Mucosa of stomach (tissue), 1 donor: ENCODE measurements around the gene MAPKAPK3.

Experiments
- H3K27me3 ChIP-seq: one replicate; pipeline ENCODE4 v1.7.0; 2013; ENCODE audit warnings: mild to moderate bottlenecking, low read length; ENCODE audit not compliant: control insufficient read depth, insufficient read depth
- H3K36me3 ChIP-seq: one replicate; pipeline ENCODE4 v1.7.0; 2013; ENCODE audit warnings: low read length; ENCODE audit not compliant: control insufficient read depth, insufficient read depth
- H3K4me1 ChIP-seq: one replicate; pipeline ENCODE4 v1.7.0; 2013; ENCODE audit warnings: mild to moderate bottlenecking, low read length; ENCODE audit not compliant: control insufficient read depth, insufficient read depth
- H3K4me3 ChIP-seq: one replicate; pipeline ENCODE4 v1.7.0; 2013; ENCODE audit warnings: low read length
- H3K9ac ChIP-seq: one replicate; pipeline ENCODE4 v1.7.0; 2013; ENCODE audit warnings: mild to moderate bottlenecking, low read length, moderate library complexity
- H3K9me3 ChIP-seq: one replicate; pipeline ENCODE4 v1.7.0; 2013; ENCODE audit warnings: mild to moderate bottlenecking, low read length, moderate library complexity; ENCODE audit not compliant: control insufficient read depth
- donor health status: Pancreatic carcinoma.

MAPKAPK3 gene

DNA sequence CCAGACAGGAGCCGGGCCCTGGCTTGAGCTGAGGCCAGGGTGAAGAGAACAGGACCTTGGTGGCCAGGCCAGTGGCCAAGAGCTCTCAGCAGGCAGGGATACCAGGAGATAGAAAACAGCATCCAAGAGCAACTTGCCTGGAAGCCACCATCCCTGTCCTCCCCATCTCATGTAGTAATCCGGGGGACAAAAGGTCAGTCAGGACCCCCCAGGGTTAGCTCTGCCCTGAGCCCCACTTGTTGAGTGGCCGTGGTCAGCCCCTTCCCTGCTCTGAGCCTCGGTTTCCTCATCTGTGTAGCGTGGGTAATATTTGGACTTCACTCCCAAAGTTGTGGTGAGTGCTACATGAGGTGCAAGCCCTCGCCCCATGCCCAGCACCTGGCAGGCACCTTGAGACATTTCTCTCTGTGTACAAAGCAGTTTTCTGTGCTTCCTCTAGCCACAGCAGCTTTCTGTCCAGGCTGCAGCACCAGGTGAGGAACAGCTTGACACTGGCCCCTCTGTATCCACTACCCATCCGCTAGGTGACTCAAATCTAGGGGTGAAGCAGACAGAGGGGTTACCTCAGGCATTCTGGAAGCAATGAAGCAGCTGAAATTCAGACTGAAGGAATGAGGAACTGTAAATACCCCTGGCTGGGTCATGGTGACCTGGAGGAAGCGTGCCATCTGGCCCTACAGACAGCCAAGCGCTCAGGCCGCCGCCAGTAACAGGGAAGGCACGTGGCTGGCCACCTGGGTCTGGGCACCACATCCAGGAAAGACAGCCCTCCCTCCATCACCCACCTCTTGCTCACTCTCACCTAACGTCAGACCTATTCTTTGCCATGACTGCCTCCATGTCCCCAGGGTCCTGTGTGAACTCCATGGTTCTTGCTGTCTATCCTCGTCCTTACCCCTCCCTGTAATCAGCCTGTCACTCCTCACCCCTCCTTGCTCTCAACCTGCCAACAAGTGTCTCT lies 12.0 kb upstream of the MAPKAPK3 start:
- H3K4me3 ChIP-seq, result no peak overlapping the region
- no peaks in the 10 kb centered on the region for H3K9me3 ChIP-seq
- H3K9ac ChIP-seq, result no peak overlapping the region
- H3K4me1 ChIP-seq, result peaks cover 49% of the 10 kb centered on the region
- H3K27me3 ChIP-seq, result no peaks in the 10 kb centered on the region
- no peaks in the 10 kb centered on the region for H3K36me3 ChIP-seq

- peaks cover 49% of the 10 kb centered on the region for H3K4me1 ChIP-seq
- no peaks in the 10 kb centered on the region for H3K27me3 ChIP-seq
- H3K4me3 ChIP-seq, result no peak overlapping the region
- H3K9ac ChIP-seq, result no peak overlapping the region
- no peaks in the 10 kb centered on the region for H3K36me3 ChIP-seq
- H3K9me3 ChIP-seq, result no peaks in the 10 kb centered on the region
Observed at GRCh38 chr3:50605901-50606326, 11.0 kb upstream of the MAPKAPK3 start.

DNA sequence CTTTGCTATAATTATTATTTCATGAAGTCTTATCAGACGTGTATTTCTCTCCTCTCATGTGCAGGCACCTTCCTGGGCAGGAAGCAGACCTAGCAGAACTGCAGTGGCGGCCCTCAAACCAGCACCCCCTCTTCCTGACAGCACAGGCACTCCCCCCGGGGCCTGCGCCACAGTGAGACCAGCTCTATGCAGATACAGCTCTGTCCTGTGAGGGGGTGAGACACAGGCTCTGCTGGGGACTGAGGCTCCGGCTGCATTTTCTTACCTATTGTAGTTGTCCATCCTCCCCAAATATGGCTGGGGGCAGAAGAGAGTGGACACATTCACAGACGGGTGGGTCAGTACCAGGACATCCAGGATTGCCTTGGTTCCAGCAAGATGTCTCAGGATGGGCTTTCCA lies 10.4 kb upstream of the MAPKAPK3 start:
- H3K4me3 ChIP-seq, result no peak overlapping the region
- H3K9ac ChIP-seq, result no peak overlapping the region
- H3K36me3 ChIP-seq, result no peaks in the 10 kb centered on the region

DNA sequence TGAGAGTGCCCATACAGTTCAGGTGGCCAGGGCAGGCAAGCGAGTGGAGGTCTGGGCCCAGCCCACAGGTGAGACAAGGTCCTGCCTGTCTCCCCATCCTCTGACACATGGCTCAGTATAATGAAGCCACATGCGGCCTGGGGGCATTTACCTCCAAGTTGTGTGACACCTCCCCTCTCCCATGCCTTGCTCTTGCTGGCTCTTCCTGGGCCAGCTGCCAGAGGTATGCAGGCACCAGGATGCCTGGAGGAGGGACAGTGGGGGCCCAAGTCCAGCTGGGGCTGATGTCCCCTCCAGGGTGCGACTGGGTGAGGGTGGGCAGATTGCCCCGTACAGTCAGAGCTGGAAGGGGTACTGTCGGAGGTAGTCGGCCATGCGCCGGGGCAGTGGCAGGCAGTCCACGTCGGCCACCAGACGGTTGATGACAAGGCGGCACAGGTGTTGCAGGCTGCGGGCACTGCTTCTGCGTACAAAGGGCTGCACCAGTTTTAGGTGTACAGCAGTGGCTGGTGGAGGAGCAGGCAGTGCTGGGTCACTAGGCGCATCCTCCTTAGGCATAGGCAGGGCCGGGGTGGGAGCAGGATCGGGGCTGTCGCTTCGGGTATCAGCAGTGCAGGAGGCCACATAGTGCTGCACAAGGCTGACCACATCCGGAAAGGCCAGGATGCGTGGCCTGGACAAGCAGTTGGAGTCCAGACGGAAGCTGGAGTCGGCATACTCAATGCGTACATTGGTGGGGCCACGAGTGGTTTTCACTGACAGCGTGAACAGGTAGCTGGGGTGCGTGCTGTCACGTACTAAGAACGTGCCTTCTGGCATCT lies 9.5 kb upstream of the MAPKAPK3 start:
- H3K4me3 ChIP-seq, result no peak overlapping the region
- H3K36me3 ChIP-seq, result no peaks in the 10 kb centered on the region
- no peaks in the 10 kb centered on the region for H3K9me3 ChIP-seq
- H3K27me3 ChIP-seq, result no peaks in the 10 kb centered on the region
- no peak overlapping the region for H3K9ac ChIP-seq
- peaks cover 40% of the 10 kb centered on the region for H3K4me1 ChIP-seq

More for the DNA sequence above, 10.4 kb upstream of the MAPKAPK3 start:
- Histone ChIP-seq H3K27me3 (no peaks in the 10 kb centered on the region), H3K9me3 (no peaks in the 10 kb centered on the region), H3K4me1 (peaks cover 46% of the 10 kb centered on the region)

DNA sequence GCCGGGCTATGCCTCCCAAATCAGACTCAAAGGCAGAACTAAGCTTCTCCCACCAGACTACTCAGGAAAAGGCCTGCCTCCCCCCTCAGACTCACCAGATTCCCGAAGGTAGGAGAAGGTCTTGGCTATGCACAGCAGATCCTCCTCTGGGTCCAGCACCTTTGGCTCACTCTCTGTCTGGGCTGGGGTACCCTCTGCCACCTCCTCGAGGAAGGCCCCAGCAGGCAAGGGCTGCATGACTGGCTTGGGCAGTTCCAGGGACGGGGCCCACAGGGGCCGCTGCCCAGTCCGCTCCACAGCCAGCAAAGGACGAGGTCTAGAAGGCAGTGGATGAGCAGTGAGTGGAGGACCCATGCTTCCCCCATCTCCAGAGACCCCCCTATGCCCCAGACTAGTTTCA lies 8.7 kb upstream of the MAPKAPK3 start:
- no peaks in the 10 kb centered on the region for H3K36me3 ChIP-seq
- H3K4me3 ChIP-seq, result no peak overlapping the region
- H3K4me1 ChIP-seq, result peaks cover 39% of the 10 kb centered on the region

GRCh38 chr3:50609071-50609762 lies 7.7 kb upstream of the MAPKAPK3 start:
- Histone ChIP-seq H3K36me3 (no peaks in the 10 kb centered on the region), H3K4me1 (peaks cover 34% of the 10 kb centered on the region)

More for the DNA sequence above, 8.7 kb upstream of the MAPKAPK3 start:
- H3K9me3 ChIP-seq, result no peaks in the 10 kb centered on the region
- no peaks in the 10 kb centered on the region for H3K27me3 ChIP-seq
- no peak overlapping the region for H3K9ac ChIP-seq

GRCh38 chr3:50609763-50610085 lies 7.2 kb upstream of the MAPKAPK3 start:
- Histone ChIP-seq H3K36me3 (no peaks in the 10 kb centered on the region), H3K27me3 (no peaks in the 10 kb centered on the region), H3K9ac (peak overlapping the region; percentile 31), H3K4me3 (peak overlapping the region; percentile 24), H3K9me3 (no peaks in the 10 kb centered on the region), H3K4me1 (peaks cover 34% of the 10 kb centered on the region)

More at GRCh38 chr3:50609071-50609762, 7.7 kb upstream of the MAPKAPK3 start:
- H3K4me3 ChIP-seq, result no peak overlapping the region
- peak overlapping the region; percentile 31 for H3K9ac ChIP-seq
- no peaks in the 10 kb centered on the region for H3K9me3 ChIP-seq
- H3K27me3 ChIP-seq, result no peaks in the 10 kb centered on the region

GRCh38 chr3:50610181-50610971 lies 6.6 kb upstream of the MAPKAPK3 start:
- Histone ChIP-seq H3K36me3 (no peaks in the 10 kb centered on the region), H3K4me1 (peaks cover 34% of the 10 kb centered on the region), H3K9me3 (no peaks in the 10 kb centered on the region), H3K9ac (peak overlapping the region; percentile 84), H3K27me3 (no peaks in the 10 kb centered on the region), H3K4me3 (peak overlapping the region; percentile 63)

GRCh38 chr3:50610992-50611463 lies 5.9 kb upstream of the MAPKAPK3 start:
- Histone ChIP-seq H3K4me1 (peaks cover 35% of the 10 kb centered on the region), H3K9me3 (no peaks in the 10 kb centered on the region), H3K4me3 (peak overlapping the region; percentile 63), H3K9ac (peak overlapping the region; percentile 84), H3K36me3 (no peaks in the 10 kb centered on the region), H3K27me3 (no peaks in the 10 kb centered on the region)

GRCh38 chr3:50611464-50612233 lies 5.3 kb upstream of the MAPKAPK3 start, which contains the start of gene CISH:
Gene CISH, minus strand, starts transcription at chr3:50611774. Its CDS starts 124 bp downstream, at chr3:50611650.
- H3K4me3 ChIP-seq, result peak within 1 kb of the TSS; percentile 63
- peak within 1 kb of the TSS; percentile 84 for H3K9ac ChIP-seq
- peaks cover 38% of the 10 kb centered on the region for H3K4me1 ChIP-seq
- no peaks in the 10 kb centered on the region for H3K9me3 ChIP-seq
- H3K27me3 ChIP-seq, result no peaks in the 10 kb centered on the region
- H3K36me3 ChIP-seq, result no peaks in the 10 kb centered on the region
